ENCODE measurements around the gene NSUN7.

DNA sequence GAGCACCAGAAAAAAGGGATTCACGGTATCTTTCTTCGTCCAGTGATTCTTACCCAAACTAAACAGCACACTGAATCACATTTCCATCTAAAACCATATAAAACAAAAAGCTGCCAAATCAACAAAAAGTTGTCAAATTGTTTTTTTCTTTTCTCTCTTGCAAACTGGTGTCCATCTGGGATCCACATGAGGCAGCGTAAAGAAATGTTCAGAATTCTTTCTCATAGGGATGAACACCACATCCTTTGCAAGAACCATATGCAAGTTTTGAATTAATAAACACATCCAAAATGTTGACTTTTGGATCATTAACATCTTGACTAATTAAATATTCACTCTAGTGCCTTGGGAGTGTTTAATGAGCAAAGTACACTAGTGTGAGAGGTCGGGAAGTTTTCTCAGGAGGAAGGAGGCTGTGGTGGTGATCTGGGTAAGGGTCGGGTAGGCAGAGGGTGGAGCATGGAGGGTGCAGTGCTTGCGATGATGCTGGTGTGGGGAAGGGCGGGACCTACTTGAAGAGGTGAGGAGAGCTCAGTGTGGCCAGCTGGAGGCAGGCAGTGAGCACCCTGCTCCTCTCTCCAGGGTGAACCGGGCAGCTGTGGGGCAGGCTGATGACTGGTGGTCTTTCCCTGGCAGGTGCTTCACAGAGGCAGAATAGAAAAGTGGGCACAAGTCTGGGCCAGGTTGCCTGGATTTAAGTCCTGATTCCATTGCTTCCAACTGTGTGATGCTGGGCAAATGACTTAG is 72.8 kb downstream of the NSUN7 start:
- TF ChIP-seq ZNF555 (tag by site-specific recombination; conservative IDR thresholded peaks at IDR 0.05) = no peak
- TF ChIP-seq, protein P1, sequence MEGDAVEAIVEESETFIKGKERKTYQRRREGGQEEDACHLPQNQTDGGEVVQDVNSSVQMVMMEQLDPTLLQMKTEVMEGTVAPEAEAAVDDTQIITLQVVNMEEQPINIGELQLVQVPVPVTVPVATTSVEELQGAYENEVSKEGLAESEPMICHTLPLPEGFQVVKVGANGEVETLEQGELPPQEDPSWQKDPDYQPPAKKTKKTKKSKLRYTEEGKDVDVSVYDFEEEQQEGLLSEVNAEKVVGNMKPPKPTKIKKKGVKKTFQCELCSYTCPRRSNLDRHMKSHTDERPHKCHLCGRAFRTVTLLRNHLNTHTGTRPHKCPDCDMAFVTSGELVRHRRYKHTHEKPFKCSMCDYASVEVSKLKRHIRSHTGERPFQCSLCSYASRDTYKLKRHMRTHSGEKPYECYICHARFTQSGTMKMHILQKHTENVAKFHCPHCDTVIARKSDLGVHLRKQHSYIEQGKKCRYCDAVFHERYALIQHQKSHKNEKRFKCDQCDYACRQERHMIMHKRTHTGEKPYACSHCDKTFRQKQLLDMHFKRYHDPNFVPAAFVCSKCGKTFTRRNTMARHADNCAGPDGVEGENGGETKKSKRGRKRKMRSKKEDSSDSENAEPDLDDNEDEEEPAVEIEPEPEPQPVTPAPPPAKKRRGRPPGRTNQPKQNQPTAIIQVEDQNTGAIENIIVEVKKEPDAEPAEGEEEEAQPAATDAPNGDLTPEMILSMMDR (tag by site-specific recombination; IDR thresholded peaks at IDR 0.05) = no peak
- TF ChIP-seq, protein P2, sequence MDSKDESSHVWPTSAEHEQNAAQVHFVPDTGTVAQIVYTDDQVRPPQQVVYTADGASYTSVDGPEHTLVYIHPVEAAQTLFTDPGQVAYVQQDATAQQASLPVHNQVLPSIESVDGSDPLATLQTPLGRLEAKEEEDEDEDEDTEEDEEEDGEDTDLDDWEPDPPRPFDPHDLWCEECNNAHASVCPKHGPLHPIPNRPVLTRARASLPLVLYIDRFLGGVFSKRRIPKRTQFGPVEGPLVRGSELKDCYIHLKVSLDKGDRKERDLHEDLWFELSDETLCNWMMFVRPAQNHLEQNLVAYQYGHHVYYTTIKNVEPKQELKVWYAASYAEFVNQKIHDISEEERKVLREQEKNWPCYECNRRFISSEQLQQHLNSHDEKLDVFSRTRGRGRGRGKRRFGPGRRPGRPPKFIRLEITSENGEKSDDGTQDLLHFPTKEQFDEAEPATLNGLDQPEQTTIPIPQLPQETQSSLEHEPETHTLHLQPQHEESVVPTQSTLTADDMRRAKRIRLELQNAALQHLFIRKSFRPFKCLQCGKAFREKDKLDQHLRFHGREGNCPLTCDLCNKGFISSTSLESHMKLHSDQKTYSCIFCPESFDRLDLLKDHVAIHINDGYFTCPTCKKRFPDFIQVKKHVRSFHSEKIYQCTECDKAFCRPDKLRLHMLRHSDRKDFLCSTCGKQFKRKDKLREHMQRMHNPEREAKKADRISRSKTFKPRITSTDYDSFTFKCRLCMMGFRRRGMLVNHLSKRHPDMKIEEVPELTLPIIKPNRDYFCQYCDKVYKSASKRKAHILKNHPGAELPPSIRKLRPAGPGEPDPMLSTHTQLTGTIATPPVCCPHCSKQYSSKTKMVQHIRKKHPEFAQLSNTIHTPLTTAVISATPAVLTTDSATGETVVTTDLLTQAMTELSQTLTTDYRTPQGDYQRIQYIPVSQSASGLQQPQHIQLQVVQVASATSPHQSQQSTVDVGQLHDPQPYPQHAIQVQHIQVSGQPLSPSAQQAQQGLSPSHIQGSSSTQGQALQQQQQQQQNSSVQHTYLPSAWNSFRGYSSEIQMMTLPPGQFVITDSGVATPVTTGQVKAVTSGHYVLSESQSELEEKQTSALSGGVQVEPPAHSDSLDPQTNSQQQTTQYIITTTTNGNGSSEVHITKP (tag by site-specific recombination; IDR thresholded peaks at IDR 0.05) = no peak
- TF ChIP-seq, protein P3, sequence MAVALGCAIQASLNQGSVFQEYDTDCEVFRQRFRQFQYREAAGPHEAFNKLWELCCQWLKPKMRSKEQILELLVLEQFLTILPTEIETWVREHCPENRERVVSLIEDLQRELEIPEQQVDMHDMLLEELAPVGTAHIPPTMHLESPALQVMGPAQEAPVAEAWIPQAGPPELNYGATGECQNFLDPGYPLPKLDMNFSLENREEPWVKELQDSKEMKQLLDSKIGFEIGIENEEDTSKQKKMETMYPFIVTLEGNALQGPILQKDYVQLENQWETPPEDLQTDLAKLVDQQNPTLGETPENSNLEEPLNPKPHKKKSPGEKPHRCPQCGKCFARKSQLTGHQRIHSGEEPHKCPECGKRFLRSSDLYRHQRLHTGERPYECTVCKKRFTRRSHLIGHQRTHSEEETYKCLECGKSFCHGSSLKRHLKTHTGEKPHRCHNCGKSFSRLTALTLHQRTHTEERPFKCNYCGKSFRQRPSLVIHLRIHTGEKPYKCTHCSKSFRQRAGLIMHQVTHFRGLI (tag by site-specific recombination; IDR thresholded peaks at IDR 0.05) = no peak
- TF ChIP-seq ZNF37A (tag by site-specific recombination; IDR thresholded peaks at IDR 0.05) = no peak
- TF ChIP-seq ZNF121 (tag by site-specific recombination; IDR thresholded peaks at IDR 0.05) = no peak
